Measurements from ENCODE around the gene PALD1.

- TF ChIP-seq MAX (IDR thresholded peaks at IDR 0.05) = no peak
- no peak for TF ChIP-seq USF1 (IDR thresholded peaks at IDR 0.05)
- TF ChIP-seq RAD21 (IDR thresholded peaks at IDR 0.05; ENCODE audit: low read depth) = no peak
- TF ChIP-seq FOXM1 (IDR thresholded peaks at IDR 0.05; ENCODE audit: borderline replicate concordance, low read depth) = no peak
- TF ChIP-seq EP300 (IDR thresholded peaks at IDR 0.05; ENCODE audit: borderline replicate concordance) = no peak
- no peak for TF ChIP-seq YY1 (IDR thresholded peaks at IDR 0.05; ENCODE audit: low read depth)
- TF ChIP-seq REST (IDR thresholded peaks at IDR 0.05; ENCODE audit: low read depth) = no peak
- TF ChIP-seq CEBPB (IDR thresholded peaks at IDR 0.05) = no peak
- TF ChIP-seq NFIC (IDR thresholded peaks at IDR 0.05) = no peak
- no peak for TF ChIP-seq ZBTB7A (IDR thresholded peaks at IDR 0.05; ENCODE audit: low read depth)
- TF ChIP-seq TCF12 (IDR thresholded peaks at IDR 0.05; ENCODE audit: low read depth) = no peak
- no peak for TF ChIP-seq EGR1 (IDR thresholded peaks at IDR 0.05)
- no peak for TF ChIP-seq TAF1 (IDR thresholded peaks at IDR 0.05; ENCODE audit: low read depth)
These were observed 13.0 kb downstream of the PALD1 start for GRCh38 chr10:70491614-70492013.

All from Ishikawa (cell line).